RWPE2 (cell line): ENCODE data around the gene CUL7.
A peak's percentile ranks its signal among the peaks of the same experiment; 100 is the strongest.

ENCODE experiments used
- ATAC-seq: fragments of 200-7000 bp; cut with Tn5 transposase; 3 replicates; pipeline ENCODE4 v1.9.1; 2021; ENCODE audit warnings: low read depth
- DNase-seq: peaks from one replicate; pipeline ENCODE4 v3.0.0-alpha.2; 2020; ENCODE audit warnings: low spot score
- H3K27ac ChIP-seq: fragments of 450-650 bp; 2 replicates; pipeline ENCODE4 v1.5.1; 2017; ENCODE audit warnings: mild to moderate bottlenecking; ENCODE audit not compliant: poor library complexity, severe bottlenecking
- H3K27me3 ChIP-seq: fragments of 250-450 bp; sonication (Bioruptor Pico); 2 replicates; pipeline ENCODE4 v1.5.1; 2021; ENCODE audit warnings: mild to moderate bottlenecking, moderate library complexity; ENCODE audit not compliant: insufficient read depth, poor library complexity, severe bottlenecking
- H3K36me3 ChIP-seq: fragments of 250-450 bp; sonication (Bioruptor Pico); 2 replicates; pipeline ENCODE4 v1.5.1; 2020; ENCODE audit warnings: low read depth, mild to moderate bottlenecking, moderate library complexity
- H3K4me1 ChIP-seq: fragments of 250-450 bp; sonication (Bioruptor Pico); 2 replicates; pipeline ENCODE4 v1.5.1; 2021; ENCODE audit warnings: mild to moderate bottlenecking, moderate library complexity; ENCODE audit not compliant: insufficient read depth, poor library complexity, severe bottlenecking
- H3K4me3 ChIP-seq: fragments of 250-450 bp; sonication (Bioruptor Pico); 2 replicates; pipeline ENCODE4 v1.5.1; 2021; ENCODE audit warnings: mild to moderate bottlenecking, moderate library complexity; ENCODE audit not compliant: severe bottlenecking
- H3K9me3 ChIP-seq: fragments of 250-450 bp; sonication (Bioruptor Pico); 2 replicates; pipeline ENCODE4 v1.5.1; 2021; ENCODE audit warnings: mild to moderate bottlenecking, moderate library complexity; ENCODE audit not compliant: severe bottlenecking
- CTCF ChIP-seq: fragments of 450-650 bp; IDR thresholded peaks from one replicate; pipeline ENCODE4 v1.5.1; 2017; ENCODE audit warnings: mild to moderate bottlenecking, moderate library complexity; ENCODE audit not compliant: poor library complexity, severe bottlenecking

CUL7 gene

GRCh38 chr6:43077333-43077809 lies 23.7 kb upstream of the CUL7 start:
- H3K4me3 ChIP-seq, result peak overlapping the region; percentile 59
- ATAC-seq, result peak; percentile 27
- no peaks in the 10 kb centered on the region for H3K9me3 ChIP-seq
- no peak for TF ChIP-seq CTCF
- H3K4me1 ChIP-seq, result peaks cover 11% of the 10 kb centered on the region
- no peak for DNase-seq
- no peaks in the 10 kb centered on the region for H3K36me3 ChIP-seq
- no peaks in the 10 kb centered on the region for H3K27me3 ChIP-seq
- peak overlapping the region; percentile 57 for H3K27ac ChIP-seq

- no peak for TF ChIP-seq CTCF
- ATAC-seq (peak; percentile 44), DNase-seq (no peak)
- Histone ChIP-seq H3K4me1 (peaks cover 11% of the 10 kb centered on the region), H3K27me3 (no peaks in the 10 kb centered on the region), H3K36me3 (no peaks in the 10 kb centered on the region), H3K27ac (peak overlapping the region; percentile 57), H3K4me3 (peak overlapping the region; percentile 59), H3K9me3 (no peaks in the 10 kb centered on the region)
Measured at GRCh38 chr6:43076464-43077332, 23.0 kb upstream of the CUL7 start.

GRCh38 chr6:43075670-43076463 lies 22.2 kb upstream of the CUL7 start, which contains the start of gene PTK7:
PTK7 (plus strand) TSS chr6:43076314; CDS start chr6:43076489, 175 bp downstream.
- peak; percentile 69 for ATAC-seq
- peaks cover 11% of the 10 kb centered on the region for H3K4me1 ChIP-seq
- H3K27me3 ChIP-seq, result no peaks in the 10 kb centered on the region
- no peak for TF ChIP-seq CTCF
- no peaks in the 10 kb centered on the region for H3K9me3 ChIP-seq
- DNase-seq, result no peak
- peak within 1 kb of the TSS; percentile 59 for H3K4me3 ChIP-seq
- H3K36me3 ChIP-seq, result no peaks in the 10 kb centered on the region
- H3K27ac ChIP-seq, result peak within 1 kb of the TSS; percentile 57

- no peaks in the 10 kb centered on the region for H3K9me3 ChIP-seq
- DNase-seq (no peak), ATAC-seq (no peak)
- H3K27ac ChIP-seq, result peak overlapping the region; percentile 57
- no peaks in the 10 kb centered on the region for H3K27me3 ChIP-seq
- no peak overlapping the region for H3K4me3 ChIP-seq
- H3K36me3 ChIP-seq, result no peaks in the 10 kb centered on the region
- H3K4me1 ChIP-seq, result peaks cover 11% of the 10 kb centered on the region
- no peak for TF ChIP-seq CTCF
Measured at GRCh38 chr6:43074847-43075669, 21.4 kb upstream of the CUL7 start.
